ENCODE measurements around the gene ZBTB20. TPM values are rescaled to one million over a fixed set of nuclear protein-coding genes. Genes with fewer than 3 reads are reported as not detected.

Gene ZBTB20
- total RNA-seq, 1 experiment from 2014 or later, result 1.6 TPM

- Histone ChIP-seq H3K4me2 (ENCODE audit: low read depth, low read length, poor library complexity, severe bottlenecking) (peak overlapping the region; percentile 39), H4K20me1 (ENCODE audit: insufficient read depth, low read depth, low read length) (no peaks in the 10 kb centered on the region), H3K9ac (ENCODE audit: low read length) (no peak overlapping the region), H3K9me3 (ENCODE audit: low read length) (no peaks in the 10 kb centered on the region), H2AFZ (ENCODE audit: low read length) (peak overlapping the region; percentile 33; the same call in 1 of the 2 replicates), H3K36me3 (ENCODE audit: insufficient read depth, low read length) (no peaks in the 10 kb centered on the region), H3K9me2 (replicated peaks; ENCODE audit: insufficient read depth, low read length) (no peaks in the 10 kb centered on the region), H3K27ac (ENCODE audit: low read length) (no peak overlapping the region), H3K79me2 (ENCODE audit: low read length) (no peaks in the 10 kb centered on the region), H3K4me3 (ENCODE audit: low read length) (no peak overlapping the region; the same call in 1 of the 2 replicates), H3K27me3 (ENCODE audit: low read length) (no peaks in the 10 kb centered on the region), H3K4me1 (ENCODE audit: low read length) (peaks cover 39% of the 10 kb centered on the region)
- no peak for DNase-seq
These were observed 692.4 kb downstream of the ZBTB20 start for GRCh38 chr3:114454551-114455251.

GRCh38 chr3:114453361-114453780 lies 693.7 kb downstream of the ZBTB20 start:
- Histone ChIP-seq H3K27ac (ENCODE audit: low read length) (no peak overlapping the region), H3K79me2 (ENCODE audit: low read length) (no peaks in the 10 kb centered on the region), H3K9me3 (ENCODE audit: low read length) (no peaks in the 10 kb centered on the region), H3K36me3 (ENCODE audit: insufficient read depth, low read length) (no peaks in the 10 kb centered on the region), H3K9me2 (replicated peaks; ENCODE audit: insufficient read depth, low read length) (no peaks in the 10 kb centered on the region), H3K27me3 (ENCODE audit: low read length) (no peaks in the 10 kb centered on the region), H3K4me3 (ENCODE audit: low read length) (no peak overlapping the region), H2AFZ (ENCODE audit: low read length) (no peak overlapping the region), H3K4me2 (ENCODE audit: low read depth, low read length, poor library complexity, severe bottlenecking) (no peak overlapping the region), H4K20me1 (ENCODE audit: insufficient read depth, low read depth, low read length) (no peaks in the 10 kb centered on the region), H3K4me1 (ENCODE audit: low read length) (peaks cover 46% of the 10 kb centered on the region), H3K9ac (ENCODE audit: low read length) (no peak overlapping the region)
- no peak for DNase-seq

GRCh38 chr3:114452937-114453336 lies 694.2 kb downstream of the ZBTB20 start:
- no peak overlapping the region for H3K4me3 ChIP-seq (ENCODE audit: low read length)
- no peak overlapping the region for H3K27ac ChIP-seq (ENCODE audit: low read length)
- peaks cover 43% of the 10 kb centered on the region for H3K4me1 ChIP-seq (ENCODE audit: low read length)
- no peaks in the 10 kb centered on the region for H4K20me1 ChIP-seq (ENCODE audit: insufficient read depth, low read depth, low read length)
- no peak overlapping the region for H3K9ac ChIP-seq (ENCODE audit: low read length)
- no peak overlapping the region for H2AFZ ChIP-seq (ENCODE audit: low read length)
- H3K4me2 ChIP-seq (ENCODE audit: low read depth, low read length, poor library complexity, severe bottlenecking), result no peak overlapping the region
- H3K36me3 ChIP-seq (ENCODE audit: insufficient read depth, low read length), result no peaks in the 10 kb centered on the region
- H3K79me2 ChIP-seq (ENCODE audit: low read length), result no peaks in the 10 kb centered on the region
- H3K9me3 ChIP-seq (ENCODE audit: low read length), result no peaks in the 10 kb centered on the region
- H3K27me3 ChIP-seq (ENCODE audit: low read length), result no peaks in the 10 kb centered on the region
- H3K9me2 ChIP-seq (replicated peaks; ENCODE audit: insufficient read depth, low read length), result no peaks in the 10 kb centered on the region
- no peak for DNase-seq

GRCh38 chr3:114452256-114452655 lies 694.8 kb downstream of the ZBTB20 start:
- Histone ChIP-seq H3K27me3 (ENCODE audit: low read length) (no peaks in the 10 kb centered on the region), H3K4me2 (ENCODE audit: low read depth, low read length, poor library complexity, severe bottlenecking) (no peak overlapping the region), H3K27ac (ENCODE audit: low read length) (no peak overlapping the region), H4K20me1 (ENCODE audit: insufficient read depth, low read depth, low read length) (no peaks in the 10 kb centered on the region), H2AFZ (ENCODE audit: low read length) (no peak overlapping the region), H3K79me2 (ENCODE audit: low read length) (no peaks in the 10 kb centered on the region), H3K4me1 (ENCODE audit: low read length) (peaks cover 43% of the 10 kb centered on the region), H3K9me2 (replicated peaks; ENCODE audit: insufficient read depth, low read length) (no peaks in the 10 kb centered on the region), H3K9ac (ENCODE audit: low read length) (no peak overlapping the region), H3K9me3 (ENCODE audit: low read length) (no peaks in the 10 kb centered on the region), H3K36me3 (ENCODE audit: insufficient read depth, low read length) (no peaks in the 10 kb centered on the region), H3K4me3 (ENCODE audit: low read length) (no peak overlapping the region)
- no peak for DNase-seq

GRCh38 chr3:114451561-114452018 lies 695.5 kb downstream of the ZBTB20 start:
- Histone ChIP-seq H3K4me1 (ENCODE audit: low read length) (peaks cover 40% of the 10 kb centered on the region), H3K9me2 (replicated peaks; ENCODE audit: insufficient read depth, low read length) (no peaks in the 10 kb centered on the region), H3K4me3 (ENCODE audit: low read length) (no peak overlapping the region), H2AFZ (ENCODE audit: low read length) (no peak overlapping the region), H3K9me3 (ENCODE audit: low read length) (no peaks in the 10 kb centered on the region), H3K36me3 (ENCODE audit: insufficient read depth, low read length) (no peaks in the 10 kb centered on the region), H3K27me3 (ENCODE audit: low read length) (no peaks in the 10 kb centered on the region), H3K4me2 (ENCODE audit: low read depth, low read length, poor library complexity, severe bottlenecking) (no peak overlapping the region), H4K20me1 (ENCODE audit: insufficient read depth, low read depth, low read length) (no peaks in the 10 kb centered on the region), H3K27ac (ENCODE audit: low read length) (no peak overlapping the region), H3K9ac (ENCODE audit: low read length) (no peak overlapping the region), H3K79me2 (ENCODE audit: low read length) (no peaks in the 10 kb centered on the region)
- DNase-seq, result no peak

- Histone ChIP-seq H3K9ac (ENCODE audit: low read length) (no peak overlapping the region), H3K4me3 (ENCODE audit: low read length) (no peak overlapping the region), H3K4me1 (ENCODE audit: low read length) (peaks cover 40% of the 10 kb centered on the region), H3K27ac (ENCODE audit: low read length) (no peak overlapping the region), H3K27me3 (ENCODE audit: low read length) (no peaks in the 10 kb centered on the region), H3K9me3 (ENCODE audit: low read length) (no peaks in the 10 kb centered on the region), H2AFZ (ENCODE audit: low read length) (no peak overlapping the region), H3K36me3 (ENCODE audit: insufficient read depth, low read length) (no peaks in the 10 kb centered on the region), H4K20me1 (ENCODE audit: insufficient read depth, low read depth, low read length) (no peaks in the 10 kb centered on the region), H3K79me2 (ENCODE audit: low read length) (no peaks in the 10 kb centered on the region), H3K9me2 (replicated peaks; ENCODE audit: insufficient read depth, low read length) (no peaks in the 10 kb centered on the region), H3K4me2 (ENCODE audit: low read depth, low read length, poor library complexity, severe bottlenecking) (peak overlapping the region; percentile 21)
- no peak for DNase-seq
These were observed 696.0 kb downstream of the ZBTB20 start for GRCh38 chr3:114451051-114451451.

- H4K20me1 ChIP-seq (ENCODE audit: insufficient read depth, low read depth, low read length), result no peaks in the 10 kb centered on the region
- peaks cover 35% of the 10 kb centered on the region for H3K4me1 ChIP-seq (ENCODE audit: low read length)
- no peaks in the 10 kb centered on the region for H3K9me2 ChIP-seq (replicated peaks; ENCODE audit: insufficient read depth, low read length)
- H3K79me2 ChIP-seq (ENCODE audit: low read length), result no peaks in the 10 kb centered on the region
- no peak overlapping the region for H3K9ac ChIP-seq (ENCODE audit: low read length)
- H3K9me3 ChIP-seq (ENCODE audit: low read length), result no peaks in the 10 kb centered on the region
- H3K4me3 ChIP-seq (ENCODE audit: low read length), result no peak overlapping the region
- H3K36me3 ChIP-seq (ENCODE audit: insufficient read depth, low read length), result no peaks in the 10 kb centered on the region
- no peaks in the 10 kb centered on the region for H3K27me3 ChIP-seq (ENCODE audit: low read length)
- H3K27ac ChIP-seq (ENCODE audit: low read length), result no peak overlapping the region
- peak overlapping the region; percentile 12 for H3K4me2 ChIP-seq (ENCODE audit: low read depth, low read length, poor library complexity, severe bottlenecking)
- H2AFZ ChIP-seq (ENCODE audit: low read length), result no peak overlapping the region
- DNase-seq, result no peak
These were observed 697.0 kb downstream of the ZBTB20 start for GRCh38 chr3:114450008-114450596.

GRCh38 chr3:114449271-114450007 lies 697.6 kb downstream of the ZBTB20 start:
- Histone ChIP-seq H3K4me1 (ENCODE audit: low read length) (peaks cover 30% of the 10 kb centered on the region), H3K79me2 (ENCODE audit: low read length) (no peaks in the 10 kb centered on the region), H2AFZ (ENCODE audit: low read length) (no peak overlapping the region), H3K36me3 (ENCODE audit: insufficient read depth, low read length) (no peaks in the 10 kb centered on the region), H3K9me2 (replicated peaks; ENCODE audit: insufficient read depth, low read length) (no peaks in the 10 kb centered on the region), H3K9me3 (ENCODE audit: low read length) (no peaks in the 10 kb centered on the region), H3K9ac (ENCODE audit: low read length) (no peak overlapping the region), H4K20me1 (ENCODE audit: insufficient read depth, low read depth, low read length) (no peaks in the 10 kb centered on the region), H3K27me3 (ENCODE audit: low read length) (no peaks in the 10 kb centered on the region), H3K4me2 (ENCODE audit: low read depth, low read length, poor library complexity, severe bottlenecking) (peak overlapping the region; percentile 12), H3K4me3 (ENCODE audit: low read length) (no peak overlapping the region), H3K27ac (ENCODE audit: low read length) (no peak overlapping the region)
- DNase-seq, result no peak

Data from Karpas-422 (cell line).